Esophagus muscularis mucosa (tissue), 4 donors: ENCODE data around the gene SMIM29. TPM values are rescaled to one million over a fixed set of nuclear protein-coding genes. Genes with fewer than 3 reads are reported as not detected.

Source experiments
- DNase-seq: peaks from one replicate; pipeline ENCODE4 v3.0.0-alpha.2; 2017; ENCODE audit errors: extremely low spot score
- H3K27ac ChIP-seq, 4 donors: fragments of 200-600 bp; sonication (generic); replicated peaks in 1 of 4; 1 replicate in 3 of 4; 2 replicates in 1 of 4; pipeline ENCODE4 v1.5.1; 2016 to 2019; ENCODE audit warnings: mild to moderate bottlenecking in 1 of 4
- H3K27me3 ChIP-seq, 4 donors: fragments of 200-600 bp; sonication (generic); one replicate each; pipeline versions ENCODE4 v1.5.1 to v1.6.0; 2016 to 2019
- H3K36me3 ChIP-seq, 4 donors: fragments of 200-600 bp; sonication (generic); one replicate each; pipeline ENCODE4 v1.5.1; 2016 to 2019
- H3K4me1 ChIP-seq, 4 donors: fragments of 200-600 bp; sonication (generic); one replicate each; pipeline ENCODE4 v1.5.1; 2016 to 2019
- H3K4me3 ChIP-seq, 4 donors: fragments of 200-600 bp; sonication (generic); 1 replicate in 2 of 4; 2 replicates in 2 of 4; pipeline ENCODE4 v1.5.1; 2016 to 2019; ENCODE audit warnings: mild to moderate bottlenecking in 4 of 4, moderate library complexity in 1 of 4
- H3K9me3 ChIP-seq, 4 donors: fragments of 200-600 bp; sonication (generic); 1 replicate in 3 of 4; 2 replicates in 1 of 4; pipeline ENCODE4 v1.5.1; 2016 to 2019
- CTCF ChIP-seq, 3 experiments: fragments of 200-600 bp in 2 of 3; fragments of 450-650 bp in 1 of 3; sonication (generic) in 2 of 3; IDR thresholded peaks; one replicate each; pipeline ENCODE4 v1.5.1; 2017 to 2019; ENCODE audit warnings: antibody characterized with exemption in 3 of 3, mild to moderate bottlenecking in 2 of 3, moderate library complexity in 1 of 3
- EP300 ChIP-seq: sonication (generic); formaldehyde crosslinking; IDR thresholded peaks from one replicate; pipeline ENCODE4 v1.6.1; 2017; ENCODE audit warnings: antibody characterized with exemption
- POLR2A ChIP-seq: fragments of 450-650 bp; IDR thresholded peaks from one replicate; pipeline ENCODE4 v1.6.1; 2017; ENCODE audit warnings: antibody characterized with exemption, moderate library complexity, mild to moderate bottlenecking, low read depth
- POLR2AphosphoS5 ChIP-seq, 2 donors: sonication (generic); formaldehyde crosslinking; IDR thresholded peaks; one replicate each; pipeline ENCODE4 v1.6.1; 2017; ENCODE audit warnings: antibody characterized with exemption in 2 of 2
- WGBS: methylation state at CpG from one replicate; pipeline ENCODE4 v1.1.5; 2018; 5-methylcytosine and 5-hydroxymethylcytosine counted together
- intact Hi-C: fragments of 100-400 bp; cut with DNase I; formaldehyde crosslinking; loops from one replicate; pipeline ENCODE4 v1.15.1; 2023
- total RNA-seq, 4 donors: library from RNA; depleted of rRNA; stranded (reverse); fragments of >200 nt; gene quantifications; one replicate each; pipeline versions ENCODE4 v1.1.0 to v1.2.1, GENCODE V29; 2016

The SMIM29 gene
- total RNA-seq, 4 donors from 2014 or later = 21.2 to 26.3 (median 23.4) TPM

- Histone ChIP-seq H3K4me1 (peaks cover 9 to 18% (median 15%) of the 10 kb centered on the region in 4 donors), H3K4me3 (no peak overlapping the region), H3K36me3 (no peaks in the 10 kb centered on the region), H3K27ac (no peak overlapping the region), H3K27me3 (no peaks in the 10 kb centered on the region), H3K9me3 (no peaks in the 10 kb centered on the region)
- 92% methylated on average over 5 of the region's 5 CpGs for WGBS
- DNase-seq = no peak
- TF ChIP-seq EP300 = no peak
- TF ChIP-seq CTCF (IDR thresholded peaks at IDR 0.05) = no peak
- no peak for TF ChIP-seq POLR2AphosphoS5 (IDR thresholded peaks at IDR 0.05)
- TF ChIP-seq POLR2A = no peak
- intact Hi-C loops = no loop called here
Measured at GRCh38 chr6:34225551-34225950, 23.3 kb downstream of the SMIM29 start.

GRCh38 chr6:34223956-34224940 lies 24.6 kb downstream of the SMIM29 start:
- Histone ChIP-seq H3K27ac (peak overlapping the region; percentile 93 to 96 (median 94)), H3K9me3 (no peaks in the 10 kb centered on the region), H3K4me1 (peaks cover 9 to 18% (median 15%) of the 10 kb centered on the region in 4 donors), H3K4me3 (peak overlapping the region; percentile 69 to 77 (median 74)), H3K36me3 (no peaks in the 10 kb centered on the region), H3K27me3 (no peaks in the 10 kb centered on the region)
- 4% methylated on average over 25 of the region's 55 CpGs for WGBS
- intact Hi-C loops = no loop called here
- peak; percentile 97 for DNase-seq
- TF ChIP-seq POLR2AphosphoS5 (IDR thresholded peaks at IDR 0.05) (peak; percentile 91 to 93), POLR2A (no peak), EP300 (no peak)

GRCh38 chr6:34223381-34223955 lies 25.3 kb downstream of the SMIM29 start:
- H3K4me1 ChIP-seq = peaks cover 9 to 18% (median 15%) of the 10 kb centered on the region in 4 donors
- H3K4me3 ChIP-seq = peak overlapping the region; percentile 69 to 77 (median 74)
- no peaks in the 10 kb centered on the region for H3K36me3 ChIP-seq
- H3K27me3 ChIP-seq = no peaks in the 10 kb centered on the region
- 17% methylated on average over 16 of the region's 16 CpGs for WGBS
- peak overlapping the region; percentile 76 to 96 (median 94) for H3K27ac ChIP-seq
- no peak for DNase-seq
- H3K9me3 ChIP-seq = no peaks in the 10 kb centered on the region
- intact Hi-C loops = no loop called here
- no peak for TF ChIP-seq POLR2A
- no peak for TF ChIP-seq POLR2AphosphoS5 (IDR thresholded peaks at IDR 0.05)
- no peak for TF ChIP-seq CTCF (IDR thresholded peaks at IDR 0.05)
- TF ChIP-seq EP300 = no peak

- H3K9me3 ChIP-seq = no peaks in the 10 kb centered on the region
- intact Hi-C loops = no loop called here
- H3K27ac ChIP-seq = no peak overlapping the region
- no peaks in the 10 kb centered on the region for H3K27me3 ChIP-seq
- H3K36me3 ChIP-seq = no peaks in the 10 kb centered on the region
- no peak overlapping the region for H3K4me3 ChIP-seq
- H3K4me1 ChIP-seq = peaks cover 6 to 8% (median 8%) of the 10 kb centered on the region in 4 donors
- TF ChIP-seq EP300 (no peak), CTCF (IDR thresholded peaks at IDR 0.05) (no peak), POLR2AphosphoS5 (IDR thresholded peaks at IDR 0.05) (no peak), POLR2A (no peak)
- 59% methylated on average over 2 of the region's 2 CpGs for WGBS
- DNase-seq = no peak
Measured at GRCh38 chr6:34218691-34219090, 30.1 kb downstream of the SMIM29 start.

GRCh38 chr6:34213772-34214171 lies 35.0 kb downstream of the SMIM29 start:
- no peaks in the 10 kb centered on the region for H3K4me1 ChIP-seq
- intact Hi-C loops = no loop called here
- no peaks in the 10 kb centered on the region for H3K9me3 ChIP-seq
- no peak overlapping the region for H3K4me3 ChIP-seq
- H3K27ac ChIP-seq = no peak overlapping the region
- WGBS = 85% methylated on average over 4 of the region's 4 CpGs
- no peaks in the 10 kb centered on the region for H3K27me3 ChIP-seq
- no peak for DNase-seq
- no peaks in the 10 kb centered on the region for H3K36me3 ChIP-seq
- no peak for TF ChIP-seq CTCF (IDR thresholded peaks at IDR 0.05)
- no peak for TF ChIP-seq POLR2A
- no peak for TF ChIP-seq EP300
- no peak for TF ChIP-seq POLR2AphosphoS5 (IDR thresholded peaks at IDR 0.05)
